Bone marrow (tissue), 2 donors: ENCODE measurements around the gene RFC5.
"Not testable (repeated sequence)": the region's sequence is repeated elsewhere in the genome, so short reads cannot be mapped to it uniquely, and the experiment has no call there.

Source experiments
- DNase-seq, 2 donors: peaks; one replicate each; lab custom pipeline; 2025; lab: John Stamatoyannopoulos, UW

Gene RFC5

GRCh38 chr12:118015306-118015705, 1.2 kb upstream of the RFC5 start:
- no peak for DNase-seq

- DNase-seq, result no peak
Measured at GRCh38 chr12:118015944-118016343, 559 bp upstream of the RFC5 start.

GRCh38 chr12:118017926-118018325, 1.4 kb downstream of the RFC5 start:
- no peak for DNase-seq

GRCh38 chr12:118020036-118020435, 3.5 kb downstream of the RFC5 start:
- no peak for DNase-seq

GRCh38 chr12:118022097-118022727, 5.7 kb downstream of the RFC5 start:
- not testable (repeated sequence) for DNase-seq

- no peak for DNase-seq
Measured at GRCh38 chr12:118022728-118023109, 6.2 kb downstream of the RFC5 start.

GRCh38 chr12:118023301-118023860, 6.9 kb downstream of the RFC5 start:
- DNase-seq, result no peak

- no peak for DNase-seq
Measured at GRCh38 chr12:118025168-118025567, 8.7 kb downstream of the RFC5 start.

GRCh38 chr12:118029166-118029565, 12.7 kb downstream of the RFC5 start:
- no peak for DNase-seq

DNA sequence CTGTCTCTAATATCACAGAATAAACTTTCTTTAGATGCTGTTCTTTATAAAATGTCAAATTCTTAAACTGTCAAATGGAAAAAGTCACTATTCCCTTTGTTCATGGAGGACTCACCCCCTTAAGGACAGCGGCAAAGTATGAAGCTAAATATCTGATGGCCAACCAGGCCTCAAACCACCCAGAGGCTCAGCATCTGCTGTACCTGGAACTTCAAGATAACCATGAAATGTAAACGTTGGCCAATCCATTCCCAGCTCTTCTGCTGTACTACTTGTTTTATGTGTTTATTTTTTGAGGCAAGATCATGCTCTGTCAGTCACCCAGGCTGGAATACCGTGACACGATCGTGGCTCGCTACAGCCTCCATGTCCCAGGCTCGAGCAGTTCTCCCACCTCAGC, 15.7 kb downstream of the RFC5 start:
- DNase-seq, result no peak

GRCh38 chr12:118033323-118033722, 16.8 kb downstream of the RFC5 start:
- DNase-seq, result no peak

DNA sequence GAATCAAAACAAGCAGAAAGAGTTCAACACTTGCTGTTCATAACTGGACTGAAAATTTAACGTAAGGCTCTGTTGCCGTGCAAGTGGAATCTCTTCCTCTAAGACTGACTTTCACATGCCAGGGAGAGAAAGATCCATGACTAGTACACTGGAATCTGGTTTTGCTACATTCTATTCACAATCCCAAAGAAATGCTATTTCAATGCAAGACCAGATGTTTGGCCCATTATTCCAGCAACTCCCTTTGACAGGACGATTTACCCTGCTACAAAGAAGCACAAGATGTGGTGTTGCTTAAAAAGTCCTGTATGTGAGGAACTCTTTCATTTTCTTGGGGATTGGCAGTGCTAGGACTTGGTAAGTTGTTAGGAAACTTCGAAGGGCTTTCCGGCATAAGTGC, 17.4 kb downstream of the RFC5 start:
- DNase-seq, result no peak

DNA sequence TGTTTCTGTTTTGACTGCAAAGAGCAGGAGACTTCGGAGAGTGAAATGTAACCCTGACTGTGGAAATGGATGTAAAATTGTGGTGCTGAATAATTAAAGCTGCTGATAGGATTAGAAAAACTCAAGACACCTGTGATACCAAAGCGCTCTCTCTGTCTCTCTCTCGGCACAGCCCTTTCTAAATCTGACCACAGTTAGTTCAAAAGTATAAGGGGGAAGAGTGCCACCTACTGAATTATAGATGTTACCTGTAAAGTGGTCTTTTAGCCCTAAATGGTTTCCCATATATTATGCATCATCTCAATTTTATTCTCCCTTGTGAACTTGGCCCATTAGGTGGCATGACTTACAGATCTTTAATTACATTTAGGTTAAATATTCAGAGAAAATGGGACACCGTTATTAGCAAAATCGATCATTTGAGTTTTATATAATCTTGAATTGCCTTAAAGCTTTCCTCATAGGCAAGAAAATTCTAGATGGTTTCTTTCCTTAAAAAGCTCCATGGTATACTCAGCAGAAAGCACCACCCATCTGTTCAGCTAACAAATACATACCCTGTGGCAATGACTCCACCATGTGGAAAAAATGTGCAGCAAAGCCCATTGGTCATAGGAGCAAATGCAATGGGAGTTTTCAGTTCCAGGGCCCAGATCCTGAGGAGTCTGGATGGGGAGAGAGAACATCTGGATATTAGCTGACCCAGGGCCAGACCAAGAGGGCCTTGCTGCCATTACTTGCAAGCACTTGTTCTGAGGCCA, 18.1 kb downstream of the RFC5 start:
- DNase-seq, result no peak

GRCh38 chr12:118035190-118036041, 18.9 kb downstream of the RFC5 start:
- no peak for DNase-seq

DNA sequence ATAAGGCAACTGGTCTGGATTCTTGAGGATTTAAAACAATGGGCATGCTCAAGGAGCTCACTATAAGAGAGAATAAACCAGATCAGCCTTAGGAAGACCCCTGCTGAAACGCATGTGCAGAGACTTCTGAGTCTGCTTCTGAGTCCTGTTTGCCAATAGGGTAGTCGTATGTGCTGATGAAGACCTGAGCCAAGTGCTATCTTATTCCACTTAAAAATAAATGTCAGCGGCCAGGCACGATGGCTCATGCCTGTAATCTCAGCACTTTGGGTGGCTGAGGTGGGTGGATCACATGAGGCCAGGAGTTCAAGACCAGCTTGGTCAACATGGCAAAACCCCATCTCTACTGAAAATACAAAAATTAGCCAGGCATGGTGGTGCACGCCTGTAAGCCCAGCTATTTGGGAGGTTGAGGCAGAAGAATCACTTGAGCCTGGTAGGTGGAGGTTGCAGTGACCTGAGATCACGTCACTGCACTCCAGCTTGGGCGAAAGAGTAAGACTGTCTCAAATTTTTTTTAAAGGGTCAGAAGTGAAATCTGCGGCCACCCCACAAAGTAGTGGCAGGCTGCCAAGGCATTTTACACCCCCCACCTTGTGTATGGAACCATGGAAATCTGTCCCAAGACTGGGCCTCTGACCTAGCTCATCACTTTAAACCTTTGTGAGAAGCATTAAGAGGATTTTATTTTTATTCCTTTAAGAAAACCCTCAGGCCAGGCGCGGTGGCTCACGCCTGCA, 20.3 kb downstream of the RFC5 start:
- no peak for DNase-seq

DNA sequence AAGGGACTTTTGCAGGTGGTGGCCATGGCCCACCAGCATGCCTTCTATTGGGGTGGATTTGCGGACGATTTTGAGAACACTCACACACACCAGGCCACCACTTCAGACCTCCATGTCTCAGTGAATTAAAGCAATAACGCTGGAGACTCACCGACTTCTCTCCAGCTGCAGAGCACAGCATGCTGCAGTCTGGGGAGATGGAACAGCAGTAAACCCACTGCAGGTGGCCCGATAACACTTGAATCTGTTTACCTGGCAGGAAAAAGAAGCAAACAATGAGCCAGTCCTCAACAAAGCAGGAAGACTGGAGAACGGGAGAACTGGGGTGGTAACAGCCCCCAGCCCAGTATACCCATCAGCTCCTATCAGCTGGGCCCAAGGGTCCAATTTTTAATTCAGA, 21.6 kb downstream of the RFC5 start:
- no peak for DNase-seq

DNA sequence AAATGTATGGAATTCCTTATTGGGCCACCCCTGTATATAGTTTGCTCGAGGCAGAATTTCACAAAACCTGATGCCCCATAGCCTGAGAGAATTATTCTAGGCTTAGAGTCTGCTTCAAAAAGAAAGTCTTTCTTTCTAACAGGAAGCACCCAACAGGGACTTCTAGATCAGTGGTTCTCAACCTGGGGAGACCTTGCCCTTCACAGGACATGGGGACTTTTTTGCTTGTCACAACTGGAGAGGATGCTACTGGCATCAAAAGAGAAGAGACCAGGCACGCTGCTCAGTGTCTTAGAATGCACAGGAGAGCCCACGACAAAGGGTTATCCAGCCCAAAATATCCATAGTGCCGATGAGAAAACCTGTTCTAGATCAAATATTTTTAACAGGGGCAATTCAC, 25.6 kb downstream of the RFC5 start:
- no peak for DNase-seq

DNA sequence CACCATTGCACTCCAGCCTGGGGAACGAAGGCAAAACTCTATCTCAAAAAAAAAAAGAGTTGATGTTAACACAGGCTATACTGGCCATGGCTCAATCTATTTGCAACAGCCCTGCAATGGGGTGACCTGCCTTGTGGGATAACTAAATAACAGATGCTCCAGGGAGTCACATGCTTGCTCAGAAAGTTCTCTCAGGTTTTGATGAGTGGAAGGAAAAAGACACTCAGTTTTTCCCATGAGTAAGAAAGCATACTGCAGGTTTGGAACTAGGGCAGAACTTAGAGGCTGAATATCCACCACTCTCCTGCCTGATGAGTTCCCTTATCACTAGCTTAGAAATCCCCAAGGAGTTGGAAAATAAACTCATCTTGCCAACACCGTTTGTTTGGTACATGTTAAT, 27.6 kb downstream of the RFC5 start:
- DNase-seq, result no peak

- DNase-seq, result no peak
Measured at GRCh38 chr12:118044577-118044976, 28.1 kb downstream of the RFC5 start.

- no peak for DNase-seq
Measured at GRCh38 chr12:118046430-118046829, 29.9 kb downstream of the RFC5 start.

DNA sequence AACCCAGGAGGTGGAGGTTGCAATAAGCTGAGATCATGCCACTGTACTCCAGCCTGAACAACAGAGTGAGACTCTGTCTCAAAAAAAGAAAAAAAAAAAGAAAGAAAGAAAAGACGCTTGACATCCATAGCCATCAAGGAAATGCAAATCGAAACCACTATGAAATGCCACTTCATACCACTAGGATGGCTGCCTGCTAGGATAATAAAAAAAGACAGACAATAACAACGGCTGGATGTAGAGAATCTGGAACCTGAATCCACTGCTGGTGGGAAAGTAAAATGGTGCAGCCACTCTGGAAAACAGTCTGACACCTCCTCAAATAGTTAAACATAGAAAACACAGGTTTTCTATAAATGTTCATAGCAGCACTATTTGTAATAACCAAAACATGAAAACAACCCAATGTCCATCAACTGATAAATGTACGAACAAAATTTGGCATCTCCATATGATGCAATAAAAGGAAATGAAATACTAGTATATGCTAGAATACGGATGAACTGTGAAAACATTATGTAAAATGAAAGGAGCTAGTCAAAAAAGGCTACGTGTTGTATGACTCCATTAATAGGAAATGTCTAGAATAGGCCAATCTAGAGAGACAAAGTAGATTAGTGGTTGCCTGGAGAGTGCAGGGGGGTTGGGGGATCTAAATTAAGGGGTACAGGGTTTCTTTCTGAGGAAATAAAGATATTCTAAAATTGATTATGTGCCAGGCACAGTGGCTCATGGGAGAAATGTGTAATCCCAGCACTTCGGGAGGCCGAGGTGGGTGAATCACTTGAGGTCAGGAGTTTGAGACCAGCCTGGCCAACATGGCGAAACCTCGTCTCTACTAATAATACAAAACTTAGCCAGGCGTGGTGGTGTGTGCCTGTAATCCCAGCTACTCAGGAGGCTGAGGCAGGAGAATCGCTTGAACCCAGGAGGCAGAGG, 34.7 kb downstream of the RFC5 start:
- no peak for DNase-seq
